ENCODE results near the gene PARVB. TPM values are rescaled to one million over a fixed set of nuclear protein-coding genes. Genes with fewer than 3 reads are reported as not detected.

Gene PARVB
- total and polyA plus RNA-seq, 2 of the 8 experiments (the other 6 are each of a cell fraction or from before 2014, with no cell fraction given), result 14.5 to 18.6 TPM

DNA sequence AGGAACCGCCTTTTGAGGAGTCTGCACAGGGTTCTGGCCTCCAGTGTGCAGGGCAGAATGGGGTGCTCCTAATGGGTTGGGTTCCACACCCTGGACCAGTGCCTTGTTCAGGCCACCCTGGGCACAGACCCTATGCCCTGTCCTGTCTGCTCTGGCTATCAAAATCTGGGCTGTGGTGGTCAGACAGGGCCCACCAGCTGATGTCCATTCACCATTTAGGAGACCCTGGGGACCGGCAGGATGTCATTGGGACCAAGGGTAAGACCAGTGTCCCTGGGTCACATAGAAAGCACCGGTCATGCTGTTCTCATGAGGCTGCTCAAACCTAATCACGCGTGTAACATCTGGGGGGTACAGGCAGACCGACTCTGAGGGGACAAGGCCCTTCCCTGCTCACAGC, 194.0 kb downstream of the PARVB start:
- no peak for FAIRE-seq
- H4K5ac ChIP-seq (ENCODE audit: insufficient read length, low read depth, low read length), result no peak overlapping the region
- CTCF ChIA-PET (ENCODE audit: partially characterized antibody), result interaction anchor here (1.4 to 2.5 kb wide), 2 partner anchors 26 to 137 kb away, joined by 4 to 6 read pairs; no protein-coding TSS in a partner anchor

More for the DNA sequence above, 194.0 kb downstream of the PARVB start:
- H3K4me2 ChIP-seq (ENCODE audit: insufficient read depth in 1 of 2, low read depth in 2 of 2, low read length in 2 of 2), result no peak overlapping the region
- no peak overlapping the region for H3K9ac ChIP-seq (replicated peaks in 1 of 4; ENCODE audit: extremely low read depth in 1 of 4, low read depth in 3 of 4, low read length in 3 of 4)
- H3K27ac ChIP-seq (ENCODE audit: low read depth, low read length), result no peak overlapping the region
- H3K79me1 ChIP-seq (ENCODE audit: low read depth, low read length), result no peaks in the 10 kb centered on the region
- H3K23ac ChIP-seq (ENCODE audit: insufficient read length), result no peak overlapping the region
- no peak overlapping the region for H2BK12ac ChIP-seq (ENCODE audit: low read depth, low read length)
- no peak overlapping the region for H3K14ac ChIP-seq (ENCODE audit: insufficient read length)
- H3K56ac ChIP-seq (replicated peaks; ENCODE audit: insufficient read length, low read depth, low read length), result no peak overlapping the region
- no peaks in the 10 kb centered on the region; a peak in 1 of 8 replicates for H3K36me3 ChIP-seq (ENCODE audit: control insufficient read depth in 2 of 4, insufficient read depth in 4 of 4, low read length in 3 of 4)
- no peak overlapping the region for H2BK5ac ChIP-seq (ENCODE audit: low read depth, low read length)
- no peak overlapping the region for H2BK15ac ChIP-seq (ENCODE audit: low read length)
- no peak overlapping the region for H3K4me3 ChIP-seq (ENCODE audit: extremely low read depth in 1 of 4, insufficient read depth in 2 of 4, low read depth in 3 of 4, low read length in 4 of 4)
- H4K8ac ChIP-seq (ENCODE audit: extremely low read depth, insufficient read depth, low read length), result no peak overlapping the region
- H3K18ac ChIP-seq (ENCODE audit: extremely low read depth, low read length), result no peak overlapping the region
- no peaks in the 10 kb centered on the region for H3K27me3 ChIP-seq (replicated peaks in 1 of 4; ENCODE audit: control insufficient read depth in 3 of 4, extremely low read depth in 1 of 4, insufficient read depth in 3 of 4, low read length in 3 of 4)
- TF ChIP-seq CBX5 (IDR thresholded peaks at IDR 0.05; ENCODE audit: low read depth, low read length) (no peak), RFX5 (IDR thresholded peaks at IDR 0.05; ENCODE audit: borderline replicate concordance, low read depth, low read length) (no peak), TEAD4 (IDR thresholded peaks at IDR 0.05; ENCODE audit: low read depth, low read length) (no peak), POU5F1 (IDR thresholded peaks at IDR 0.05; ENCODE audit: low read depth, low read length) (no peak), CEBPB (IDR thresholded peaks at IDR 0.05; ENCODE audit: low read depth, low read length) (no peak), MAFK (IDR thresholded peaks at IDR 0.05; ENCODE audit: low read depth, low read length) (no peak), SP2 (IDR thresholded peaks at IDR 0.05; ENCODE audit: low read length) (no peak), TAF7 (optimal IDR thresholded peaks at IDR 0.05; ENCODE audit: borderline replicate concordance, low read depth, low read length) (no peak), SIX5 (IDR thresholded peaks at IDR 0.05; ENCODE audit: low read depth, low read length) (no peak)
- TF ChIP-seq, protein P1, sequence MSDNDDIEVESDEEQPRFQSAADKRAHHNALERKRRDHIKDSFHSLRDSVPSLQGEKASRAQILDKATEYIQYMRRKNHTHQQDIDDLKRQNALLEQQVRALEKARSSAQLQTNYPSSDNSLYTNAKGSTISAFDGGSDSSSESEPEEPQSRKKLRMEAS (IDR thresholded peaks at IDR 0.05), result no peak
- H2AFZ ChIP-seq (ENCODE audit: low read length), result no peak overlapping the region
- H3K23me2 ChIP-seq (ENCODE audit: low read depth, low read length), result peaks cover 7% of the 10 kb centered on the region; the same call in 1 of the 2 replicates
- WGBS, 2 experiments (ENCODE audit: extremely low coverage in 1 of 2, insufficient coverage in 1 of 2, insufficient read length in 1 of 2, insufficient replicate concordance in 2 of 2, low coverage in 1 of 2, low lambda C conversion rate in 2 of 2, missing lambda C conversion rate in 1 of 2), result 82% methylated on average over 6 of the region's 6 CpGs; no CpG with 5 or more reads in 1 of the 2 experiments
- H2AK5ac ChIP-seq (ENCODE audit: low read depth, low read length), result no peak overlapping the region
- H2BK20ac ChIP-seq (ENCODE audit: low read length), result no peak overlapping the region
- peaks cover 3 to 7% of the 10 kb centered on the region in 2 experiments; a peak in 1 of 4 replicates for H3K9me3 ChIP-seq (ENCODE audit: insufficient read depth in 2 of 2, low read depth in 1 of 2, low read length in 1 of 2)
- H3K4ac ChIP-seq (replicated peaks; ENCODE audit: insufficient read length, low read depth, low read length), result no peak overlapping the region
- POLR2A ChIA-PET (ENCODE audit: partially characterized antibody), result interaction anchor here (0.6 kb wide), 1 partner anchor 530 kb away, joined by 3 read pairs; no protein-coding TSS in a partner anchor
- peaks cover 0 to 5% of the 10 kb centered on the region in 2 experiments for H4K20me1 ChIP-seq (replicated peaks in 1 of 2; ENCODE audit: control insufficient read depth in 1 of 2, insufficient read depth in 2 of 2, low read length in 2 of 2)
- no peaks in the 10 kb centered on the region for H3K79me2 ChIP-seq (ENCODE audit: control insufficient read depth in 1 of 2, insufficient read depth in 2 of 2, low read length in 2 of 2)
- peak in 1 of 2 experiments; percentile 30 for DNase-seq (ENCODE audit: low read depth in 1 of 2, low spot score in 2 of 2)
- H2BK120ac ChIP-seq (replicated peaks; ENCODE audit: low read depth, low read length), result no peak overlapping the region
- H4K91ac ChIP-seq (replicated peaks; ENCODE audit: insufficient read length, low read length), result peak overlapping the region; percentile 30
- H3K4me1 ChIP-seq (replicated peaks in 1 of 4; ENCODE audit: control insufficient read depth in 3 of 4, insufficient read depth in 4 of 4, low read length in 3 of 4), result no peaks in the 10 kb centered on the region
